ENCODE measurements around the gene LCE6A.

Gene LCE6A

GRCh38 chr1:152811671-152812070 is 31.0 kb upstream of the LCE6A start, which contains the start of gene LCE1B:
LCE1B (plus strand) TSS chr1:152811971; CDS start chr1:152812447, 476 bp downstream.
- H4K20me1 ChIP-seq (ENCODE audit: insufficient read depth, low read length, poor library complexity, severe bottlenecking), result no peaks in the 10 kb centered on the region
- H3K4me3 ChIP-seq (ENCODE audit: low read length, poor library complexity, severe bottlenecking), result no peak within 1 kb of the TSS
- TF ChIP-seq EZH2phosphoT487 (IDR thresholded peaks at IDR 0.05; ENCODE audit: borderline replicate concordance), result no peak
- TF ChIP-seq, protein P1, sequence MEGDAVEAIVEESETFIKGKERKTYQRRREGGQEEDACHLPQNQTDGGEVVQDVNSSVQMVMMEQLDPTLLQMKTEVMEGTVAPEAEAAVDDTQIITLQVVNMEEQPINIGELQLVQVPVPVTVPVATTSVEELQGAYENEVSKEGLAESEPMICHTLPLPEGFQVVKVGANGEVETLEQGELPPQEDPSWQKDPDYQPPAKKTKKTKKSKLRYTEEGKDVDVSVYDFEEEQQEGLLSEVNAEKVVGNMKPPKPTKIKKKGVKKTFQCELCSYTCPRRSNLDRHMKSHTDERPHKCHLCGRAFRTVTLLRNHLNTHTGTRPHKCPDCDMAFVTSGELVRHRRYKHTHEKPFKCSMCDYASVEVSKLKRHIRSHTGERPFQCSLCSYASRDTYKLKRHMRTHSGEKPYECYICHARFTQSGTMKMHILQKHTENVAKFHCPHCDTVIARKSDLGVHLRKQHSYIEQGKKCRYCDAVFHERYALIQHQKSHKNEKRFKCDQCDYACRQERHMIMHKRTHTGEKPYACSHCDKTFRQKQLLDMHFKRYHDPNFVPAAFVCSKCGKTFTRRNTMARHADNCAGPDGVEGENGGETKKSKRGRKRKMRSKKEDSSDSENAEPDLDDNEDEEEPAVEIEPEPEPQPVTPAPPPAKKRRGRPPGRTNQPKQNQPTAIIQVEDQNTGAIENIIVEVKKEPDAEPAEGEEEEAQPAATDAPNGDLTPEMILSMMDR (conservative IDR thresholded peaks at IDR 0.05; ENCODE audit: low read length), result no peak
- H3K4me2 ChIP-seq (ENCODE audit: low read depth, low read length, poor library complexity, severe bottlenecking), result no peak within 1 kb of the TSS
- no peaks in the 10 kb centered on the region for H3K9me3 ChIP-seq (ENCODE audit: insufficient read depth, low read depth, low read length)
- no peak within 1 kb of the TSS for H2AFZ ChIP-seq (ENCODE audit: low read length)
- no peak within 1 kb of the TSS for H3K9ac ChIP-seq (ENCODE audit: low read depth, low read length, poor library complexity, severe bottlenecking)
- H3F3A ChIP-seq (ENCODE audit: low read depth), result no peaks in the 10 kb centered on the region
- no peaks in the 10 kb centered on the region for H3K36me3 ChIP-seq (ENCODE audit: insufficient read depth, low read length)
- no peaks in the 10 kb centered on the region for H3K27me3 ChIP-seq (ENCODE audit: insufficient read depth, low read length, poor library complexity, severe bottlenecking)
- no peaks in the 10 kb centered on the region for H3K79me2 ChIP-seq (ENCODE audit: insufficient read depth, low read length)
- H3K4me1 ChIP-seq (ENCODE audit: insufficient read depth, low read length, poor library complexity, severe bottlenecking), result no peaks in the 10 kb centered on the region
- H3K9me2 ChIP-seq (replicated peaks; ENCODE audit: low read depth, low read length), result no peaks in the 10 kb centered on the region

DNA sequence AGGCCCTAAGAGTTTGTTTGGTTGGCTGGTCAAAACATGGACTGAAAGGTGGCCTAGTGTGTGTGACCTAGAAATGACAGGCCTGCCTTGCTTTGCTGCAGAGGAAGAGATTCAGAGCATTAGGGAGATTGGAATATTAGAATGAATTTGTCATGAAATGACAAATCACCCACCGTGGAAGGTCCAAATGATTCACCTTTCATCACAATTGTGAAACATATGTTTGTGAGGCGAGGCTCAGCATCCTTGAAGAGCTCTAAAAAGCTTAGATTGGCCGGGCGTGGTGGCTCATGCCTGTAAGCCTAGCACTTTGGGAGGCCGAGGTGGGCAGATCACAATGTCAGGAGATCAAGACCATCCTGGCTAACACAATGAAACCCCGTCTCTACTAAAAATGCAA is 25.3 kb upstream of the LCE6A start:
- no peak overlapping the region for H3K4me2 ChIP-seq (ENCODE audit: low read depth, low read length, poor library complexity, severe bottlenecking)
- no peaks in the 10 kb centered on the region for H3K9me3 ChIP-seq (ENCODE audit: insufficient read depth, low read depth, low read length)
- no peaks in the 10 kb centered on the region for H3K79me2 ChIP-seq (ENCODE audit: insufficient read depth, low read length)
- no peaks in the 10 kb centered on the region for H4K20me1 ChIP-seq (ENCODE audit: insufficient read depth, low read length, poor library complexity, severe bottlenecking)
- H2AFZ ChIP-seq (ENCODE audit: low read length), result no peak overlapping the region
- H3K27me3 ChIP-seq (ENCODE audit: insufficient read depth, low read length, poor library complexity, severe bottlenecking), result no peaks in the 10 kb centered on the region
- no peaks in the 10 kb centered on the region for H3F3A ChIP-seq (ENCODE audit: low read depth)
- no peak overlapping the region for H3K4me3 ChIP-seq (ENCODE audit: low read length, poor library complexity, severe bottlenecking)
- H3K9me2 ChIP-seq (replicated peaks; ENCODE audit: low read depth, low read length), result no peaks in the 10 kb centered on the region
- TF ChIP-seq, protein P1 (conservative IDR thresholded peaks at IDR 0.05; ENCODE audit: low read length), result no peak
- no peak for TF ChIP-seq EZH2phosphoT487 (IDR thresholded peaks at IDR 0.05; ENCODE audit: borderline replicate concordance)
- no peaks in the 10 kb centered on the region for H3K36me3 ChIP-seq (ENCODE audit: insufficient read depth, low read length)
- no peaks in the 10 kb centered on the region for H3K4me1 ChIP-seq (ENCODE audit: insufficient read depth, low read length, poor library complexity, severe bottlenecking)
- H3K9ac ChIP-seq (ENCODE audit: low read depth, low read length, poor library complexity, severe bottlenecking), result no peak overlapping the region

DNA sequence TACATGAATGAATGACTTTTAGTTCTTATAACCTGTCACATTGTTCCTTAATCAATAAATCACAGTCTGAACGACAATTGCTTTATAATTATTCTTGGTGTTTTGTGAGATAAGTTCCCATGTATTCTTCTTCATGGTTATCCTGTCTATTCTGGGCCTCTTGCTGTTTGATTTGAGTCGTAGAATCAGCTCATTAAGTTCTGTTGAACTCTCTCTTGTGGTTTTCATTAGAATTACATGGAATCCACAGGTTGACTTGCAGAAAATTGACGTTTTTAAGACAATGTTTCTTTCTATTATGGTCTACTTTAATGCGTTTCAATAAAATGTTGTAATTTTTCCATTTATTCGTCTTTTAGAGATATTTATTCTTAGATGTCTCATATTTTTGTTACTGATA is 19.4 kb upstream of the LCE6A start:
- no peak overlapping the region for H2AFZ ChIP-seq (ENCODE audit: low read length)
- H3K4me2 ChIP-seq (ENCODE audit: low read depth, low read length, poor library complexity, severe bottlenecking), result no peak overlapping the region
- no peaks in the 10 kb centered on the region for H3K36me3 ChIP-seq (ENCODE audit: insufficient read depth, low read length)
- H3K27me3 ChIP-seq (ENCODE audit: insufficient read depth, low read length, poor library complexity, severe bottlenecking), result no peaks in the 10 kb centered on the region
- H3K9me2 ChIP-seq (replicated peaks; ENCODE audit: low read depth, low read length), result no peaks in the 10 kb centered on the region
- no peaks in the 10 kb centered on the region for H3K4me1 ChIP-seq (ENCODE audit: insufficient read depth, low read length, poor library complexity, severe bottlenecking)
- no peak for TF ChIP-seq EZH2phosphoT487 (IDR thresholded peaks at IDR 0.05; ENCODE audit: borderline replicate concordance)
- TF ChIP-seq, protein P1 (conservative IDR thresholded peaks at IDR 0.05; ENCODE audit: low read length), result no peak
- H4K20me1 ChIP-seq (ENCODE audit: insufficient read depth, low read length, poor library complexity, severe bottlenecking), result no peaks in the 10 kb centered on the region
- H3K79me2 ChIP-seq (ENCODE audit: insufficient read depth, low read length), result no peaks in the 10 kb centered on the region
- no peak overlapping the region for H3K9ac ChIP-seq (ENCODE audit: low read depth, low read length, poor library complexity, severe bottlenecking)
- no peaks in the 10 kb centered on the region for H3K9me3 ChIP-seq (ENCODE audit: insufficient read depth, low read depth, low read length)
- no peak overlapping the region for H3K4me3 ChIP-seq (ENCODE audit: low read length, poor library complexity, severe bottlenecking)
- H3F3A ChIP-seq (ENCODE audit: low read depth), result no peaks in the 10 kb centered on the region

All from Loucy (cell line).